Measurements from ENCODE around the gene CUEDC1. TPM values are rescaled to one million over a fixed set of nuclear protein-coding genes. Genes with fewer than 3 reads are reported as not detected.

Gene CUEDC1
- total and polyA plus RNA-seq, 2 of the 13 experiments (the other 11 are each of a cell fraction or from before 2014, with no cell fraction given): 7.4 to 12.9 TPM

- TF ChIP-seq, protein P1, sequence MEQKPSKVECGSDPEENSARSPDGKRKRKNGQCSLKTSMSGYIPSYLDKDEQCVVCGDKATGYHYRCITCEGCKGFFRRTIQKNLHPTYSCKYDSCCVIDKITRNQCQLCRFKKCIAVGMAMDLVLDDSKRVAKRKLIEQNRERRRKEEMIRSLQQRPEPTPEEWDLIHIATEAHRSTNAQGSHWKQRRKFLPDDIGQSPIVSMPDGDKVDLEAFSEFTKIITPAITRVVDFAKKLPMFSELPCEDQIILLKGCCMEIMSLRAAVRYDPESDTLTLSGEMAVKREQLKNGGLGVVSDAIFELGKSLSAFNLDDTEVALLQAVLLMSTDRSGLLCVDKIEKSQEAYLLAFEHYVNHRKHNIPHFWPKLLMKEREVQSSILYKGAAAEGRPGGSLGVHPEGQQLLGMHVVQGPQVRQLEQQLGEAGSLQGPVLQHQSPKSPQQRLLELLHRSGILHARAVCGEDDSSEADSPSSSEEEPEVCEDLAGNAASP (CRISPR knock-in tag; IDR thresholded peaks at IDR 0.05; ENCODE audit: borderline replicate concordance): no peak; the same call in 1 of the 2 replicates
- TF ChIP-seq XBP1 (CRISPR knock-in tag; IDR thresholded peaks at IDR 0.05) (no peak), CREM (IDR thresholded peaks at IDR 0.05) (peak; percentile 16; the same call in 1 of the 2 replicates), CREM (CRISPR knock-in tag; IDR thresholded peaks at IDR 0.05) (no peak), CHD4 (IDR thresholded peaks at IDR 0.05; ENCODE audit: borderline replicate concordance, low read length) (no peak), HIVEP1 (CRISPR knock-in tag; IDR thresholded peaks at IDR 0.05) (peak; percentile 67), KDM3A (CRISPR knock-in tag; IDR thresholded peaks at IDR 0.05; ENCODE audit: low read depth) (no peak), YY1 (IDR thresholded peaks at IDR 0.05; ENCODE audit: insufficient read depth, insufficient replicate concordance, low read depth, low read length) (peak; percentile 71), CHD2 (IDR thresholded peaks at IDR 0.05; ENCODE audit: low read depth, low read length) (no peak; the same call in 1 of the 2 replicates), ZNF251 (CRISPR knock-in tag; IDR thresholded peaks at IDR 0.05) (0 out of 2 replicates have a peak, but pooled peaks have one; percentile 71), NFE2L2 (IDR thresholded peaks at IDR 0.05; ENCODE audit: low read length) (no peak), HOXA3 (CRISPR knock-in tag; IDR thresholded peaks at IDR 0.05) (peak; percentile 51), ZNF180 (CRISPR knock-in tag; IDR thresholded peaks at IDR 0.05; ENCODE audit: borderline replicate concordance, low read depth) (no peak), E2F1 (CRISPR knock-in tag; IDR thresholded peaks at IDR 0.05) (no peak), SYNCRIP (IDR thresholded peaks at IDR 0.05; ENCODE audit: insufficient read depth, low read depth, low read length) (no peak), PHF5A (CRISPR knock-in tag; IDR thresholded peaks at IDR 0.05; ENCODE audit: low read depth, unreplicated experiment) (no peak), ZNF737 (CRISPR knock-in tag; IDR thresholded peaks at IDR 0.05; ENCODE audit: borderline replicate concordance) (0 out of 2 replicates have a peak, but pooled peaks have one; percentile 87), ZBTB26 (CRISPR knock-in tag; IDR thresholded peaks at IDR 0.05; ENCODE audit: borderline replicate concordance) (no peak; the same call in 1 of the 2 replicates), ZNF460 (CRISPR knock-in tag; IDR thresholded peaks at IDR 0.05; ENCODE audit: borderline replicate concordance) (no peak), SMYD3 (CRISPR knock-in tag; IDR thresholded peaks at IDR 0.05) (no peak), MAZ (IDR thresholded peaks at IDR 0.05; ENCODE audit: borderline replicate concordance, low read depth, low read length) (no peak), MAZ (CRISPR knock-in tag; IDR thresholded peaks at IDR 0.05; ENCODE audit: low read depth) (no peak; the same call in 1 of the 2 replicates)
- TF ChIP-seq, protein P2, sequence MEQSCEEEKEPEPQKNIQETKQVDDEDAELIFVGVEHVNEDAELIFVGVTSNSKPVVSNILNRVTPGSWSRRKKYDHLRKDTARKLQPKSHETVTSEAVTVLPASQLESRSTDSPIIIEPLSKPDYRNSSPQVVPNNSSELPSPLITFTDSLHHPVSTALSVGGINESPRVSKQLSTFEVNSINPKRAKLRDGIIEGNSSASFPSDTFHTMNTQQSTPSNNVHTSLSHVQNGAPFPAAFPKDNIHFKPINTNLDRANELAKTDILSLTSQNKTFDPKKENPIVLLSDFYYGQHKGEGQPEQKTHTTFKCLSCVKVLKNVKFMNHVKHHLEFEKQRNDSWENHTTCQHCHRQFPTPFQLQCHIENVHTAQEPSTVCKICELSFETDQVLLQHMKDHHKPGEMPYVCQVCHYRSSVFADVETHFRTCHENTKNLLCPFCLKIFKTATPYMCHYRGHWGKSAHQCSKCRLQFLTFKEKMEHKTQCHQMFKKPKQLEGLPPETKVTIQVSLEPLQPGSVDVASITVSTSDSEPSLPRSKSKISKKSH (CRISPR knock-in tag; IDR thresholded peaks at IDR 0.05; ENCODE audit: borderline replicate concordance): peak; percentile 76; the same call in 1 of the 2 replicates
These were observed 33.4 kb upstream of the CUEDC1 start (continued) for GRCh38 chr17:57988301-57989250.

All from HepG2 (cell line).